ENCODE results near the gene RALB.
A peak's percentile ranks its signal among the peaks of the same experiment; 100 is the strongest.
"Not testable (repeated sequence)": the region's sequence is repeated elsewhere in the genome, so short reads cannot be mapped to it uniquely, and the experiment has no call there.

The RALB gene

GRCh38 chr2:120224735-120225548, 27.7 kb upstream of the RALB start:
- DNase-seq (ENCODE audit: low read depth), result no peak

GRCh38 chr2:120225549-120226065, 27.0 kb upstream of the RALB start:
- no peak for DNase-seq (ENCODE audit: low read depth)

GRCh38 chr2:120226316-120226715, 26.3 kb upstream of the RALB start:
- no peak for DNase-seq (ENCODE audit: low read depth)

DNA sequence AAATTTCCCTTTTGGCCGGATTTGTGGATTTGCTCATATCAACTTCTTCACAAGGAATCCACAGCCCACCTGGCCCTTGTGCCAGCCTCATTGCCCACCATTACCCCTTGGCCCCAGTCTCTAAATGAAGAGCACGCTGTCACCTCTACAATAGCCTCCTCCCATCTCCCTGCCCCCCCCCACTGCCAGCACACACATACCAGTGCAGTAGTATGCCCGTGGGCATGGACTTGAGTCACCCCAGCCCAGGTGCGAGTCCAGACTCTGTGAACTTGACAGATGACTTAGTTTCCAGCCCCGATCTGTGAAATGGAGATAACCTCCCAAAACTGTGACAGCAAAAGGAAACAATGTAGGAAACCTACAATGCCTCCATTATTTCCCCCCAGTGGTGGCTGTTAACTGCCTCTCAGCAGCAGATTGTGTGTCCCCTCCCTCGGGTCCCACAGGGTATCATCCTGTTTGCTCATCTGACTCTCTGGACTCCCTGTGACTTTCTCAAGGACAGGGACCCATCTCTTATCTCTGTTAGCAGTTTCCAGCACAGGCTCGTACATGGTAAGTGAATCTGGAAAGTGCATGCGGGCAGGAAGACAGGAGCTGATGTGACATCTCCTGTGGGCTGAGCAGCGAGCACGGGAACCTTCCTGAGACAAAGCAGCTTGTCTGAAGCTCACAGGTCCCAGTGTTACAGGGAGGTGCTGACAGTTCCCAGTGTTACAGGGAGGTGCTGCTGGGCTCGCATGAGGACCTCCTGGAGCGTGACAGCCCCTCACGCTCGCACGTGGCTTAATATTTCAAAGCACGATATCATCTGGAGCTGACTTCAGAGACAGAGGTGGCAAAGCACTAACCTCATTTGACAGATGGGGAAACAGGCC, 25.3 kb upstream of the RALB start:
- no peak for DNase-seq (ENCODE audit: low read depth)

GRCh38 chr2:120228503-120228902, 24.1 kb upstream of the RALB start:
- DNase-seq (ENCODE audit: low read depth), result no peak

DNA sequence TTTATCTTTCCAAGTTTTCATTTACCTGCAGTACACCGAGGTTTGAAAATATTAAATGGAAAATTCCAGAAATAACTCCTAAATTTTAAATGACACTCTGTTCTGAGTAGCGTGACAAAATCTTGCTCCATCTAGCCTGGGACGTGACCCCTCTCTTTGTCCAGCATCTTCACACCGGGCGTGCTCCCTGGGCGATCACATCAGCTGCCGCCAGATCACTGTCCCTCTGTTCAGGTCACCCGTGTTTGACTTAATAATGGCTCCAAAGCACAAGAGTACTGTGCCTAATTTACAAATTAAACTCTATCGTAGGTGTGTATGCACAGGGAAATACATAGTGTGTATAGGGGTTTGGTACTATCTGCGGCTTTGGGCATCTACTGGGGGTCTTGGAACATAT, 23.3 kb upstream of the RALB start:
- no peak for DNase-seq (ENCODE audit: low read depth)

- no peak for DNase-seq (ENCODE audit: low read depth)
Measured at GRCh38 chr2:120230515-120231471, 21.9 kb upstream of the RALB start.

DNA sequence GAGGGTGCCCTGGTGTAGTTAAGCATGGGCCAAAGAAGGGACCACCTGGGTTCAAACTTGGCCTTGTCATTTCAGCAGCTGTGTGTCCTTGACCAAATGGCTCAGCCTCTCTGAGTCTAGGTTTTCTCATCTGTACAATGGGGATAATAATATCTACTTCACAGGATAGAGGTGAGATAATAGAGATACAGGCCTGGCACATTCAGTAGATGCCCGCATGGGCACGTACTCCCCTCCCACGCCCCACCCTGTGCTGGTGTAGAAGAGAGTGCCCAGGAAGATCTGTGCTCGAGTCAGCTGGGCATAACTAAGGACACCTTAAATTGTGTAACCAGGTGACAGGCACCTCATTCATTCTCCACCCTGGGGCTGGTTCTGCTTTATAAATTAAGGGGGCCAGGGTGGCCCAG, 21.1 kb upstream of the RALB start:
- no peak for DNase-seq (ENCODE audit: low read depth)

- DNase-seq (ENCODE audit: low read depth), result no peak
Measured at GRCh38 chr2:120231974-120232635, 20.5 kb upstream of the RALB start.

GRCh38 chr2:120233292-120233691, 19.4 kb upstream of the RALB start:
- no peak for DNase-seq (ENCODE audit: low read depth)

- not testable (repeated sequence) for DNase-seq (ENCODE audit: low read depth)
Measured at GRCh38 chr2:120235158-120235557, 17.5 kb upstream of the RALB start.

DNA sequence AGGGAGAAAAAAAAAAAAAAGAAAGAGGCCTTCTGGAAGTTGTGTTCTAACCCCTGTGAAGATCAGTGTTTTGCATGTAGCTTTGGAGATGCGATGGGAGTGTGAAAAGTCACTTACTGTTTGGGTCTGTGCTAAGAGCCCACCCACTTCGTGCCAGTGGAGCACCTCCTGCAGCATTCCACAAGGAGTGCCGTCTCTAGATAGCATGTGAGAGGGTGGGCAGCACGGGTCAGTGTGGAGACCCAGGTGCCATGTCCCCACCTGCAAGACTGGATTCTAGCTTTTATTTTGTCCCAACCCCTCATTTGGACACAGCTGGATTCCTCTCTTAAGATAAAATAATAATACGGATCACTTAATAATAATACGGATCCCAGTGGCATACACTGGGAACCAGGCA, 17.0 kb upstream of the RALB start:
- no peak for DNase-seq (ENCODE audit: low read depth)

DNA sequence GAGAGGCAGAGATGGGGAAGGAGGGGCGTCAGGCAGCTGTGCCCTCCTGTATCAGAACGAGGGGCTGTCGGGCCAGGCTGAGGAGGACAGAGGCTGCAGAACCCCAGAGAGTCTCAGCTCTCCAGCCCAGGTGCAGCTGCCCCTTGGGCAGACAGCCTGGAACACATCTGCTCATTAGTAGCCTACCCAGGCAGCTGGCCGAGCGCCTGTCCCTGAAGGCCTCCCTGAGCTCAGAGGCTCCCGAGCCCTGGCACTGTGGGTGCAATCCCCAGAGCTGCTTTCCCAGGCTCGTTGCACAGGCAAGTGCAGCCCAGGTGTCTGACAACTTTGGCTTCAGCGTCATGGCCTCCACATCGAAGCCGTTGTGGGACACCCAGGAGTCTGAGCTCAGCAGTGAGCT, 16.3 kb upstream of the RALB start:
- DNase-seq (ENCODE audit: low read depth), result no peak

DNA sequence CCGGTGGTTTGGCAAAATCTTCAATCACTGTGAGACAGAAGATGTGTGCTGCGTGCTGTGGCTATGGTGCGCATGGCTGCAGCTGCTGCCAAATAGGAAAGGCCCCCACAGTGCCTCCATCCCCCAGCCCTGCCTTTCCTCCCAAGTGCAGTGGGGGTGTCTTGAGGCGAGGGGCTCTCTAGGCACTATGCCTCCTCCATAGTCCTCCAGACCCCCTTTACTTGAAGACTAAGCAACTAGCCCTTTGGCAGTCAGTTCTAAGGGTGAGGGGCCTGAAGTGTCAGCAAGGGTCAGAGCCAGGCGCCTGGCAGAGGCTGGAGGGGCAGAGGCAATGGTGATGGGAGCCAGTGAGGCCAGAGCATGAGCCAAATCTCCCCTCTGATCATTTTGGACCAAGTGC, 15.9 kb upstream of the RALB start:
- no peak for DNase-seq (ENCODE audit: low read depth)

GRCh38 chr2:120237491-120237902, 15.2 kb upstream of the RALB start:
- no peak for DNase-seq (ENCODE audit: low read depth)

DNA sequence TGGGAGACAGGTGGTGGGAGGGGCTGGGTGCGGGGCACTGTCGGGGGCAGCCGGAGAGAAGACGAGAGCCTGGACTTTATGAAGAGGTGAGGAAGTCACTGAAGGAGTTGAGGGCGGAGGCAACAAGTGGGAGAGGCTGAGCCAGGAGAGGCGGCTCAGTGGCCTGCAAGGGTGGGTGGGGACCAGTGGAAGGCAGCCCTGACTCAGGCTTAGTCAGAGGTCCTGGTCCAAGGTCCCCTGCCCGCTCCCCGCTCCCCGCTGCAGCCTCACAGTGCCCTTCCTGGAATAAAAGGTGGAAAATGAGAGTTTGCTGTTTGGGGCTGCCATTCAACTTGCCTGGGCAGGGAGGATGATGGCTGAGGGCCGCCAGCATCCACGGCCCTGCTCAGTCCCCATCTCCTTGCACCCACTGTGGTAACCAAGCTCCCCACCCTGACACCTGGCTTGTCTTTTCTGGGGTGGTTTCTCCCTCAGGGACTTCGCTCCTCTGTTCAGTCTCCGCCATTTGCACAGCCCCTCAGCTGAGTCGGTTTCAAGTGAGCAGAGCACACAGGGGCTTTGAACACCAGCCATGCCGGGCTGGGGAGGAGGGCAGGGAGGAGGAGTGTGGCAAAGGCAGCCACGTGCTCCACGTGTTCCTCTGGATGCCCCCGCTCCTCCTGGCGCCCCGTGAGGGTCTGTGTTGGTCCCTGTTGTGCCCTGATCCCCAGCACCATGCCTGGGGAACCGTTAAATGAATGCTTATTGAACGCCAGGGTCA, 13.7 kb upstream of the RALB start:
- DNase-seq (ENCODE audit: low read depth), result no peak

- DNase-seq (ENCODE audit: low read depth), result peak; percentile 67
Measured at GRCh38 chr2:120239488-120240287, 13.0 kb upstream of the RALB start.

DNA sequence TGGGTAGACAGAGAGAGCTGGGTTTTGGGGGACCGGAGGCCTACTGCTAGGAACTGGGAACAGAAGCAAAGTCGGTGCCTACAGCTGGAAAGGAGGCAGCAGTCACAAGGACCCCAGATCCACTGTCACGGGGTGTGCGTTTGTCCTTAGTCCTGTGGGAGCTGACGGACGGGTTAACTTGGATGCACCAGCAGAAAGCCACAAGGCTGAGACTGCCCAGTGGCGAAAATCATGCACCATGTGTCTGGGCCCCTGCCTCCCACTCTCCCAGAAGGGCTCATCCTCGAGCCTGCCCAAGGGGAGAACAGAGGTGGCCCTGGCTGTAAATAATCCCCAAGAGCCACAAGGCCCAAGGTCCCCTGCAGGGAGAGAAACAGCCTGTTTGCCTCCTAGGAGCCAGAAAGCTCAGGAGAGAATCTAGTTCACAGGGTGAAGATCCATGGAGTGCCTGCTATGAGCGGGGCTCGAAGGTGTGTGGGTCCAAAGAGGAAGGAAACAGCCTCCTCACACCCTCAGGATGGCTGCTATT, 11.7 kb upstream of the RALB start:
- no peak for DNase-seq (ENCODE audit: low read depth)

DNA sequence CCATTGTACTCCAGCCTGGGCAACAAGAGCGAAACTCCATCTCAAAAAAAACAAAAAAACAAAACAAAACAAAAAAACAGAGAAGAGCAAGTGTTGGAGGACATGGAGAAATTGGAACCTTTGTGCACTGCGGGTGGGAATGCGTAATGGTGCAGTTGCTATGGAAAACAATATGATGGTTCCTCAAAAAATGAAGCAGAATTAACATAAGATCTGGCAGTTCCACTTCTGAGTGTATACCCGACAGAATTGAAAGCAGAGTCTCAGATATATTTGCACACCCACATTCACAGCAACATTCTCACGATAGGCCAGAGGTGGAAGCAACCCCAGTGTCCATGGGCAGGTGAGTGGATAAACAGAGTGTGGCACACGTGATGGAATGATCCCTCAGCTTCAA, 11.0 kb upstream of the RALB start:
- no peak for DNase-seq (ENCODE audit: low read depth)

Data from non-pigmented ciliary epithelial cell (primary cell).